ENCODE data around the gene SYK.

The SYK gene

DNA sequence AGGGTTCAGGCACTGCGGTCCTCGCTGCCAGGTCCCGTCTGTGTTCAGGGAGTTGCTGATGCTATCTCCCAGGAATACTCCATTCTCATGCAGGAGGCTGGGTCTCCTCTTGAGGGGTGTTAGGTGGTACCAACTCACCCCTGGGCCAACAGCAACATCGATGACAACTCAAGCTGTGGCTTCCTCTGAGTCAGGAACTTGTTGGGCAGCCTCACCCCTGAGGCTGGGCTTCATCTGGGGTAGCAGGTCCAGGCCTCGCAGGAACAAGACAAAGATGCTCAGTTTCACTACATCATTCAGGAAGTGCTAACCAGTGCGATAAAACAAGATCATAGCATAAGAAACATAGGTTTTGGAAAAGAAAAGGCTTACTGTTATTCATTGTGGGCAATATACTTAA, 125.9 kb downstream of the SYK start:
- TF ChIP-seq, protein P1, sequence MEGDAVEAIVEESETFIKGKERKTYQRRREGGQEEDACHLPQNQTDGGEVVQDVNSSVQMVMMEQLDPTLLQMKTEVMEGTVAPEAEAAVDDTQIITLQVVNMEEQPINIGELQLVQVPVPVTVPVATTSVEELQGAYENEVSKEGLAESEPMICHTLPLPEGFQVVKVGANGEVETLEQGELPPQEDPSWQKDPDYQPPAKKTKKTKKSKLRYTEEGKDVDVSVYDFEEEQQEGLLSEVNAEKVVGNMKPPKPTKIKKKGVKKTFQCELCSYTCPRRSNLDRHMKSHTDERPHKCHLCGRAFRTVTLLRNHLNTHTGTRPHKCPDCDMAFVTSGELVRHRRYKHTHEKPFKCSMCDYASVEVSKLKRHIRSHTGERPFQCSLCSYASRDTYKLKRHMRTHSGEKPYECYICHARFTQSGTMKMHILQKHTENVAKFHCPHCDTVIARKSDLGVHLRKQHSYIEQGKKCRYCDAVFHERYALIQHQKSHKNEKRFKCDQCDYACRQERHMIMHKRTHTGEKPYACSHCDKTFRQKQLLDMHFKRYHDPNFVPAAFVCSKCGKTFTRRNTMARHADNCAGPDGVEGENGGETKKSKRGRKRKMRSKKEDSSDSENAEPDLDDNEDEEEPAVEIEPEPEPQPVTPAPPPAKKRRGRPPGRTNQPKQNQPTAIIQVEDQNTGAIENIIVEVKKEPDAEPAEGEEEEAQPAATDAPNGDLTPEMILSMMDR (IDR thresholded peaks at IDR 0.05) = no peak

DNA sequence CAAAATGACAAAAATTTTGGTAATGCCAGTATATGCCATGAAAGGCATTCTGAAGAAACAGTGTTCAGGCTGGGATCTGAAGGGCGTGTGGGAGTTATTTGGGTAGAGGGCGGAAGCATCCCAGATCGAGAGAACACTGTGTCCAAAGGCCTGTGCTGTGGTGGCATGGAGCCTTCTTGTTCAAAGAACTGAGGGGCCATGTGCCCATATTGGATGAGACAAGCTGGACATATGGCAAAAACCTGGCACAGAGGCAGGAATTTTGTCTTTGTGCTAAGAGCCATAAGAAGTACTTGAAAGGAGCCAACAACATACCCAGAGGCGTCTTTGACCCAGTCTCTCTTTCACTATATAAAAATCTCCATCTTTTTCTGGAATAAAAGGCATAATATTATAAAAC, 128.0 kb downstream of the SYK start:
- TF ChIP-seq, protein P1 (IDR thresholded peaks at IDR 0.05) = no peak

DNA sequence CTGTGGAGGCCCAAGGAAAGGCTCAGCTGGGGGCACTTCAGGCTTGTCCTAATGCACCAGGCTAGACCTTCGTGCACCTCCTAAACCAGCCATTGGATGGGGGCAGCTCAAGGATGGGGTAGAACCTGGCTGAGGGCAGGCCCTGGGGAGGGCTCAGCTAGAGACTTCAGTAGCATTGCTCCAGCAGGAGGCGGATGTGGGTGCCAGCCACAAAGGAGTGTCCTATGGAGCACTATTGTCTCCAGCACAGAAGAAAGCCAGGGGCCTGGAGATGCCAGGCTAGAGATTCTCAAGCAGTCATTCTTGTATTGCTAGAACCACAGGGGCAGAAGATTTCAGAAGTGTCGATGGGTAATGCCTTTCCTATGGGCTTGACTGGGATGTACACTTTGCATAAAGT, 131.8 kb downstream of the SYK start:
- TF ChIP-seq, protein P1 (IDR thresholded peaks at IDR 0.05) = no peak

DNA sequence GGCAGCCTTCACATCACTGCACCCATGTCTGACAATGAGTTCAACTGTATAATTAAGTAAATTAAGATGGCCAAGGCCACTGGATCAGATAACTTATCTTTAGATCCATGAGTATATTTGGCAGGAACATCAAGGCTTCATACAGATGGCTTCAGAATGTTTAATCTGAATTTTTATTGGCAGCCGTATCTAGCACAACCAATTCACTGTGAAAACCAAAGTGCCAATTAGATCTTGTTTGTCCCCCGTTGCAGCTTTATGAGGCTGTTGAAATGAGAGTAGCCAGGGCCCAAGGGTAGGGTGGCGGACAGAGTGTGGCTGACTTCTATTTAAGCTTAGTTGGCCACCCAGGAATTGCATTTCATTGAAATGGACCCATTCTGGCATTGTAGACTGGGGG, 137.7 kb downstream of the SYK start:
- TF ChIP-seq, protein P1 (IDR thresholded peaks at IDR 0.05) = no peak

DNA sequence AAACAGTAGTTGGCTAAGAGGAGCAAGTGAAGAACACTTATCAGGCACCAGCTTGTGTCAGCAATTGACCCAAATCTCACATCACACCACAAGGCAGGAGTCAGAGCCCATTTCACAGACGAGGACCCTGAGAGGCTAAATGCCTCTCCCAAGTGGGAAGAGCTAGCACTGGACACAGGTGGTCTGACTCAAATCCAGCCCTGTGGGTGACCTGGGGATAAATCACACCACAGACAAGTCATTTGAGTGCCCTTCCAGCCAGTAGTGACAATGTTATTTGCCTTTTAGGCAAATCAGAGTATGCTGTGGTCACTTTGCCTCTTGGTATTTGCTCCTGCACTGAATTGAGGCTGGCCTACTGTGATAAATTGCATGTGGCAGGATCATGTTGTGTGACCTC, 138.7 kb downstream of the SYK start:
- TF ChIP-seq, protein P1 (IDR thresholded peaks at IDR 0.05) = no peak

DNA sequence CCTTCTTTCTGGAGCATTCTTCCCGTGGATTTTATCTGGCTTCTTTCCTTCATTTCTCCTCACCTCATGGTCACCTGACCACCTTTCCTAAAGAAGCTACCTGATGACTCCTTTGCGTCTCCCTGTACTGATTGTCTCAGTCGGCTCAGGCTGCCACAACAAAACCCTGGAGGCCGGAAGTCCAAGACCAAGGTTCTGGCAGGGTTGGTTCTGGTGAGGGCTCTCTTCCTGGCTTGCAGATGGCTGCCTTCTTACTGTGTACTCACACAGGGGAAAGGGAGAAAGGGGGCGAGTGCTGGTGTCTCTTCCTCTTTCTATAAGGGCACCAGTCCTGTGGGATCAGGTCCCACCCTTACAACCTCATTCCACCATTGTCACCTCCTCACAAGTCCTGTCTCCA, 140.0 kb downstream of the SYK start:
- TF ChIP-seq, protein P1 (IDR thresholded peaks at IDR 0.05) = no peak

DNA sequence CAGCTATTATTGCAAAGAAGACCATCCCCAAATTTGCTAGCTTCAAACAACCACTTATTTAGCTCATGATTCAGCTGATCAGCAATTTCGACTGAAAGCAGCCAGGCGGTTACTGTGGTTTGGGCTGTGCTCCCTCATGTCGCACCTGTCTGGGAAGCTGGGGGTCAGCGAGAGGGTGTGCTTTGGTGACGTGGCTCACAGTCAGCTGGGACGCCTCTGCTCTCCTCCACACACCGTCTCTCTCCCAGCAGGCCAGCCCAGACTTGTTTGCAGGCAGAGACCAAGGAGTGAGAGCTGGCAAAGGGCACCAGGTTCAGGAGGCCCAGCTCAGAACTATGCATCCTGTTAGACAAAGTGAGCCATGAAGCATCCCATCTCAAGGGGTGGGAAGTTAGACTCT, 140.9 kb downstream of the SYK start:
- TF ChIP-seq, protein P1 (IDR thresholded peaks at IDR 0.05) = no peak

DNA sequence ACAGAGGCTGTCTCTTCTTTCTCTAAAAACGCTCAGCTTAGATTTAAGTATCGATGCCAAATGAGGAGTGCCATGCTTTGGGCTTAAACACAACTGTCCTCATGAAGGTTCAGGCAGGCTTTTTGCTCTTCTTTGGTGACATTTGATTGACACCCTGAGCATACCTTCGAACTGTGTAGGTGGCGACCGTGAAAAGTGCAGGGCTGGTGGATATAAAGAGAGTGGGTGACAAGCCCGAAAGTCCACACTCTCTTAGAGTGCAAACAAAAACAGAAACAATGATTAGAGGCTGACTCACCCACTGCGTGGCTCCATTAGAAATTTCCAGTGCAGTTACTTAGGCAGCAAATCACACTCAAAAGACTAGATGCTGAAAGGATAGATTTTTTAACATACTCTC, 141.7 kb downstream of the SYK start:
- TF ChIP-seq, protein P1 (IDR thresholded peaks at IDR 0.05) = no peak

All from LNCAP (cell line).